H1 (cell line): ENCODE measurements around the gene OR2AG1.

Source experiments
- EGR1 ChIP-seq: IDR thresholded peaks from 2 replicates; pipeline ENCODE4 v1.6.1; 2011; ENCODE audit warnings: low read depth, low read length, borderline replicate concordance
- RAD21 ChIP-seq, 2 experiments: IDR thresholded peaks in 1 of 2; conservative IDR thresholded peaks in 1 of 2; 2 replicates each; pipeline ENCODE4 v1.6.1; 2011; ENCODE audit warnings: low read depth in 2 of 2, low read length in 2 of 2, improper control_type of control experiment in 1 of 2, inconsistent platforms in 1 of 2, mild to moderate bottlenecking in 1 of 2, moderate library complexity in 1 of 2
- SIN3A ChIP-seq, 2 experiments: IDR thresholded peaks in 1 of 2; conservative IDR thresholded peaks in 1 of 2; 2 replicates each; pipeline ENCODE4 v1.6.1; 2011 to 2012; ENCODE audit warnings: low read length in 2 of 2, improper control_type of control experiment in 1 of 2, low read depth in 1 of 2, mild to moderate bottlenecking in 1 of 2
- YY1 ChIP-seq: IDR thresholded peaks from 2 replicates; pipeline ENCODE4 v1.6.1; 2011; ENCODE audit warnings: low read depth, mild to moderate bottlenecking, low read length
- TF ChIP-seq, protein P1 (sequence below), 3 experiments: IDR thresholded peaks; 1 replicate in 2 of 3; 2 replicates in 1 of 3; pipeline versions ENCODE4 v1.5.1 to v1.6.1; 2011; ENCODE audit warnings: low read length in 3 of 3, mild to moderate bottlenecking in 3 of 3, inconsistent platforms in 2 of 3, low read depth in 1 of 3, moderate library complexity in 1 of 3; ENCODE audit not compliant: insufficient read depth in 1 of 3; ENCODE audit errors: control extremely low read depth in 1 of 3

DNA sequence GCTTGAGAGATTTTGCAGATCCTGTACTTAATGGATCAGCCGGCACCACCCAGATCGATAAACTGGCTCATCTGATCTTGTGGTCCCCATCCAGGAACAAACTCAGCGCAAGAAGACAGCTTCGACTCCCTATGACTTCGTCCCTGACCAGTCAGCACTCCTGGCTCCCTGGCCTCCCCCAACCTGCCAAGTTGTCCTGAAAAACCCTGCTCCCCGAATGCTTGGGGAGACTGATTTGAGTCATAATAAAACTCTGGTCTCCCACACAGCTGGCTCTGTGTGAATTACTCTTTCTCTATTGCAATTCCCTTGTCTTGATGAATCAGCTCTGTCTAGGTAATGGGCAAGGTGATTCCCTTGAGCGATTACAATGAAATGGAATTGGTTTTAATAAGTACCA, 40.6 kb upstream of the OR2AG1 start:
- TF ChIP-seq, protein P1, sequence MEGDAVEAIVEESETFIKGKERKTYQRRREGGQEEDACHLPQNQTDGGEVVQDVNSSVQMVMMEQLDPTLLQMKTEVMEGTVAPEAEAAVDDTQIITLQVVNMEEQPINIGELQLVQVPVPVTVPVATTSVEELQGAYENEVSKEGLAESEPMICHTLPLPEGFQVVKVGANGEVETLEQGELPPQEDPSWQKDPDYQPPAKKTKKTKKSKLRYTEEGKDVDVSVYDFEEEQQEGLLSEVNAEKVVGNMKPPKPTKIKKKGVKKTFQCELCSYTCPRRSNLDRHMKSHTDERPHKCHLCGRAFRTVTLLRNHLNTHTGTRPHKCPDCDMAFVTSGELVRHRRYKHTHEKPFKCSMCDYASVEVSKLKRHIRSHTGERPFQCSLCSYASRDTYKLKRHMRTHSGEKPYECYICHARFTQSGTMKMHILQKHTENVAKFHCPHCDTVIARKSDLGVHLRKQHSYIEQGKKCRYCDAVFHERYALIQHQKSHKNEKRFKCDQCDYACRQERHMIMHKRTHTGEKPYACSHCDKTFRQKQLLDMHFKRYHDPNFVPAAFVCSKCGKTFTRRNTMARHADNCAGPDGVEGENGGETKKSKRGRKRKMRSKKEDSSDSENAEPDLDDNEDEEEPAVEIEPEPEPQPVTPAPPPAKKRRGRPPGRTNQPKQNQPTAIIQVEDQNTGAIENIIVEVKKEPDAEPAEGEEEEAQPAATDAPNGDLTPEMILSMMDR (IDR thresholded peaks at IDR 0.05; ENCODE audit: control extremely low read depth in 1 of 3, insufficient read depth in 1 of 3, low read depth in 1 of 3, low read length in 3 of 3), result no peak
- no peak for TF ChIP-seq SIN3A (conservative IDR thresholded peaks at IDR 0.05 in 1 of 2, IDR thresholded peaks at IDR 0.05 in 1 of 2; ENCODE audit: low read depth in 1 of 2, low read length in 2 of 2)
- TF ChIP-seq RAD21 (IDR thresholded peaks at IDR 0.05 in 1 of 2, conservative IDR thresholded peaks at IDR 0.05 in 1 of 2; ENCODE audit: low read depth in 2 of 2, low read length in 2 of 2), result no peak
- no peak for TF ChIP-seq EGR1
- TF ChIP-seq YY1, result no peak
